ENCODE results near the gene SNX18.

DNA sequence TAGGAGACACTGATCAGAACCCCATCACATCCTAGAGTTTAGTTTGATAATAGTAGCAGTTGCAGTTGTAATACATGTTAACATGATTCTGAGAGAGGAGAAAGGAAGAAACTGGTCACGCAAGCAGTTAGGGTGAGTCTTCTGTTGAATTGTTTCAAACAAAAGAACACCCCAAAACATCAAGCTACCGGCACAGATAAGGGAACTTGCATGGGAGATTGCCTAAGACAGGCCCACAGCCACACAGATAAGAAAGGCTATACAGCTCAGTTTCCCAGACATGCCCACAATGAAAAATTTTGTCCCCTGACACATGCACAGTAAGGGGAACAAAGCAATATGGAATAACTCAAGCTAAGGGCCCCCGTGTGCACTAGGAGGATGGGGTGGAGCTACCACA is 46.2 kb upstream of the SNX18 start:
- no peak for TF ChIP-seq SMC3 (conservative IDR thresholded peaks at IDR 0.05; ENCODE audit: poor library complexity)
- TF ChIP-seq CTCF (IDR thresholded peaks at IDR 0.05; ENCODE audit: poor library complexity, severe bottlenecking): no peak
- TF ChIP-seq, protein P1, sequence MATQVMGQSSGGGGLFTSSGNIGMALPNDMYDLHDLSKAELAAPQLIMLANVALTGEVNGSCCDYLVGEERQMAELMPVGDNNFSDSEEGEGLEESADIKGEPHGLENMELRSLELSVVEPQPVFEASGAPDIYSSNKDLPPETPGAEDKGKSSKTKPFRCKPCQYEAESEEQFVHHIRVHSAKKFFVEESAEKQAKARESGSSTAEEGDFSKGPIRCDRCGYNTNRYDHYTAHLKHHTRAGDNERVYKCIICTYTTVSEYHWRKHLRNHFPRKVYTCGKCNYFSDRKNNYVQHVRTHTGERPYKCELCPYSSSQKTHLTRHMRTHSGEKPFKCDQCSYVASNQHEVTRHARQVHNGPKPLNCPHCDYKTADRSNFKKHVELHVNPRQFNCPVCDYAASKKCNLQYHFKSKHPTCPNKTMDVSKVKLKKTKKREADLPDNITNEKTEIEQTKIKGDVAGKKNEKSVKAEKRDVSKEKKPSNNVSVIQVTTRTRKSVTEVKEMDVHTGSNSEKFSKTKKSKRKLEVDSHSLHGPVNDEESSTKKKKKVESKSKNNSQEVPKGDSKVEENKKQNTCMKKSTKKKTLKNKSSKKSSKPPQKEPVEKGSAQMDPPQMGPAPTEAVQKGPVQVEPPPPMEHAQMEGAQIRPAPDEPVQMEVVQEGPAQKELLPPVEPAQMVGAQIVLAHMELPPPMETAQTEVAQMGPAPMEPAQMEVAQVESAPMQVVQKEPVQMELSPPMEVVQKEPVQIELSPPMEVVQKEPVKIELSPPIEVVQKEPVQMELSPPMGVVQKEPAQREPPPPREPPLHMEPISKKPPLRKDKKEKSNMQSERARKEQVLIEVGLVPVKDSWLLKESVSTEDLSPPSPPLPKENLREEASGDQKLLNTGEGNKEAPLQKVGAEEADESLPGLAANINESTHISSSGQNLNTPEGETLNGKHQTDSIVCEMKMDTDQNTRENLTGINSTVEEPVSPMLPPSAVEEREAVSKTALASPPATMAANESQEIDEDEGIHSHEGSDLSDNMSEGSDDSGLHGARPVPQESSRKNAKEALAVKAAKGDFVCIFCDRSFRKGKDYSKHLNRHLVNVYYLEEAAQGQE (IDR thresholded peaks at IDR 0.05; ENCODE audit: borderline replicate concordance): no peak
- TF ChIP-seq EZH2 (IDR thresholded peaks at IDR 0.05; ENCODE audit: borderline replicate concordance, insufficient read depth, low read length, poor library complexity, severe bottlenecking): no peak
